NCI-H2227 (cell line): ENCODE measurements around the gene ZNHIT1.
"Not testable (repeated sequence)": the region's sequence is repeated elsewhere in the genome, so short reads cannot be mapped to it uniquely, and the experiment has no call there.

Experiments
- DNase-seq: peaks from one replicate; lab custom pipeline; 2025; ENCODE audit not compliant: unreplicated experiment; lab: John Stamatoyannopoulos, UW

Gene ZNHIT1

DNA sequence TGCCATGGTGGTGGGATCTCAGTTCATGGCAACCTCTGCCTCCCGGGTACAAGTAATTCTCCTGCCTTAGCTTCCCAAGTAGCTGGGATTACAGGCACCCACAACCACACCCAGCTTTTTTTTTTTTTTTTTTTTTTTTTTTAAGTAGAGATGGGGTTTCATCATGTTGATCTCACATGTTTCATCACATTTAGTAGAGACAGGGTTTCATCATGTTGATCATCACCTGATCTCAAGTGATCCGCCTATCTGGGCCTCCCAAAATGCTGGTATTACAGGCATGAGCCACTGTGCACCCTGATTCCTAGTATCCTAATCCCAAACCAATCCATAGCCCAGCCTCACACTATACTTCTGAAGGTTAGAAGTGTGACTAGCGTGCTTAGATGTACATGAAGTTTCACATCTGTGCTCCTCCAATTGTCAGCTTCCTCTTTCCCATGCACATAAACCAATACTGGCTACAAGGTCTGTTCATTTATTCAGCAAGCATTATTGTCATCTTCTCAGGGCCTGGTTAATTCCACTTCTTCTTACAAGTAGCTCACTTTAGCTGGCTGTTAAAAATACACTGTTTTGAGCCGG is 31.0 kb upstream of the ZNHIT1 start:
- DNase-seq, result no peak

DNA sequence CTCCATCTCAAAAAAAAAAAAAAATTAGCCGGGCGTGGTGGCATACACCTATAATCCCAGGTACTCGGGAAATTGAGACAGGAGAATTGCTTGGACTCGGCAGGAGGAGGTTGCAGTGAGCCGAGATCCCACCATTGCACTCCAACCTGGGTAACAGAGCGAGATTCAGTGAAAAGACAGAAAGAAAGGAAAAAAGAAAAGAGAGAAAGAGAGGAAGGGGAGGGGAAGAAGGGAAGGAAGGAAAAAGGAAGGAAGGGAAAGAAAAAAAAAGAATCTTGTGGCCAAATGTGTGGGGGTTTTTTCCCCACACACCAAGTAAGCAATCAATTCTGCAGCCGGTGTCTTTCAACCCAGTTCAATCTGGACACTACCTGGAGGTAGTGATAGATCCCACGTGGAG is 28.9 kb upstream of the ZNHIT1 start:
- no peak for DNase-seq

DNA sequence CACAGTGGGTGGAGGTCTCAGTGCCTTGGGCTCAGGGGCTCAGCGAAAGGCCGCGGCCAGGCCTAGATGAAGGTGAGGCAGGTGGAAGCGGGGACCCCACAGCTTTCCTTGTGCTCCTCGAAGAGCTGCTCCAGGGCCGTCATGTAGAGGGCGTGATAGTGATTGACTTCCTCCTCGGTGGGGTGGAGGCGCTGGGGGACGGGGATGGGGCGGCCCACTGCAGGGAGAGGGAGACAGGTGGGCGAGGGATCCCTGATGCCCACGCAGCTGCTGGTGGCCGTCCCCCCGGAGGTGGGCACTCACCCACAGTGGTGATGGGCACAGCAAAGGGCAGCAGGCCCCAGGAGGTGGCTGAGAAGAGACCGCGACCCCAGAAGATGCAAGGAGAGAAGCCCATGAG is 22.1 kb upstream of the ZNHIT1 start:
- no peak for DNase-seq

DNA sequence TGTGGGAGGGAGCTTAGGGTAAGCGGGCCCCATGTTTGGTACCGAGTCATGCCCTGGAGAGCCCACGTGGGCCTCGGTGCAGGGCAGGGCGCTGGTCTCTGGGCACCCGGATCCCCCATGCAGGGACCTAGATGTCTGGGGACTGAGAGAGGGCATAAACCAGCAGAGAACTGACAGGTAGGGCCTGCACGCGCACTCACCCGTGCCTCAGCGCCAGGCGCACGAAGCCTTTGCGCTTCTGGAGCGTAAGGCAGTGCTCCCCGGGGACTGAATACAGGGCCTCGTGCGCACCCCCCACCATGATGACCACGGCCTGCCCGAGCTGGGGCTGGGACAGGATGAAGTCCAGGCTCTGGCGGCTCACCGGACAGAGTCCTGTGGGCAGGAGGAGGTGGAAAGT is 20.0 kb upstream of the ZNHIT1 start:
- no peak for DNase-seq

DNA sequence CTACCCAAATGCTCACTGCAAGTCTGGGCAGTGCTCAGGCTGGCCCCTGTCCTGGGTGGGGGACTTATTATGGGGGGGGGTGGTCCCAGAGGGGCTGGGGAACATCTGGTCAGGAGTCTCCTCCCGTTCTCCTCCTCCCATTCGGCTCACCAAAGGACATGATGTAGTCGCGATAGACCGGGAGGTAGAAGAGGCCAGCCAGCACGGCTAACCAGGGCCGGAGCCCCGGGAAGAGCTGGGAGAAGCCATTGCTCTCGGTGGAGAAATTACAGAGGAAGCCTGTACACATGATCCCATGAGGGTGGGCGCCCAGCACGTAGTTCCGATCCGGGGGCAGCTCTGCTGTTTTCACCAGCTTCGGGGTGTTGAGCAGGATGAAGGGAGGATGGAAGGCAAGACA is 19.5 kb upstream of the ZNHIT1 start:
- DNase-seq, result no peak

DNA sequence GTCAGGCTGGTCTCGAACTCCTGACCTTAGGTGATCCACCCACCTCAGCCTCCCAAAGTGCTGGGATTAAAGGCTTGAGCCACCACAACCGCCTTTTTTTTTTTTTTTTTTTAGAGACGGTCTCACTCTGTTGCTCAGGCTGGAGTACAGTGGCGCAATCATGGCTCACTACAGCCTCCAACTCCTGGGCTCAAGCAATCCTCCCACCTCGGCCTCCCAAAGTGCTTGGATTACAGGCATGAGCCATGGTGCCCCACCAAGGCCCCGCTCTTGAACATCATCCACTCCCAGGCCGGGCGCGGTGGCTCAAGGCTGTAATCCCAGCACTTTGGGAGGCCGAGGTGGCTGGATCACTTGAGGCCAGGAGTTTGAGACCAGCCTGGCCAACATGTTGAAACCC is 18.4 kb upstream of the ZNHIT1 start:
- not testable (repeated sequence) for DNase-seq

DNA sequence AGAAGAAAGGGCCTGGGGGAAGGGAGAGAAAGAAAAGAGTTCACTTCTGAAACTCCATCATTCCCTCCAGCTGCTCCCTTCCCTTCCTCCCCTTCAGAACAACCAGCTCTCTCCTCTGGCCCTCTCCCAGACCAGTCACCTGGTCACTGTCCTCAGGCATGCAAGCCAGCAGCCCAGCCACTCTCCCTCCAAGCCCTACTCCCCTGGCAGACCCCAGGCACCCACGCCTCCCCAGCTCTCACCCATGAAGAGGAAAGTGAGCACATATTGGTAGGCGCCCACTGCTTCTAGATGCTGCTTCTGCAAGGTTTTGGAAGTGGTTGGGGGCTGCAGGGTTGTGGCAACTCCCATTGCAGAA is 17.5 kb upstream of the ZNHIT1 start:
- DNase-seq, result no peak

DNA sequence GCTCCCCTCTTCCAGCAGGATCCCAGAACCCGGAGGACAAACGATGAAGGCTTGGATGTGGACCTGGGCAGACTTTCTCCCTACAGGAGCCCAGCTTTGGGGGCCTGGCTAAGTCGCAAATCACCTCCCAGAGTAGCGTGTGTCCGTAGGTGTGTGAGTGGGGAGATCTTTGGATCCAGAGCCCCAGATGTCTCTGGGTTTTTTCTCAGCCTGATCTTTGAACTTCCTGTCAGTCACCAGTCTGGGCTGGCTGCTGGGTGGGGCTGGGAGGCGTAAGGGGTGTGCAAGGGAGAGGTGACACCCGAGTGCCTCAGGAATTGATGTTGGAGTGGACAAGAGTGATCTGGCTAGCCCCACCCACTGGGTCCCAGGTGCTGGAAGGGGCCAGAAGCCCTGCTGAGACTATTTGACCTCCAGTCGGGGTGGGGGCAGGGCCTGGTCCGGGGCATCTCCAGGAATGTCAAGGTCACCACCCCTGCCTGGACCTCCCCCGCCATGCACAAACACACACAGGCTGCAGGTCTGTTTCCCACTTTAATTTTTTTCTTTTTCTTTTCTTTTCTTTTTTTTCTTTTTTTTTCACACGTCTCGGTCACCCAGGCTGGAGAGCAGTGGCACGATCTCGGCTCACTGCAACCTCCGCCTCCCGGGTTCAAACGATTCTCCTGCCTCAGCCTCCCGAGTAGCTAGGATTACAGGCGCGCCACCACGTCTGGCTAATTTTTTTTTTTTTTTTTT is 16.9 kb upstream of the ZNHIT1 start, which contains the start of gene MOGAT3:
MOGAT3 (minus strand) TSS at position 175 of the 738 bp plus-strand sequence. CDS start 182 bp downstream, outside the sequence.
- DNase-seq, result no peak

DNA sequence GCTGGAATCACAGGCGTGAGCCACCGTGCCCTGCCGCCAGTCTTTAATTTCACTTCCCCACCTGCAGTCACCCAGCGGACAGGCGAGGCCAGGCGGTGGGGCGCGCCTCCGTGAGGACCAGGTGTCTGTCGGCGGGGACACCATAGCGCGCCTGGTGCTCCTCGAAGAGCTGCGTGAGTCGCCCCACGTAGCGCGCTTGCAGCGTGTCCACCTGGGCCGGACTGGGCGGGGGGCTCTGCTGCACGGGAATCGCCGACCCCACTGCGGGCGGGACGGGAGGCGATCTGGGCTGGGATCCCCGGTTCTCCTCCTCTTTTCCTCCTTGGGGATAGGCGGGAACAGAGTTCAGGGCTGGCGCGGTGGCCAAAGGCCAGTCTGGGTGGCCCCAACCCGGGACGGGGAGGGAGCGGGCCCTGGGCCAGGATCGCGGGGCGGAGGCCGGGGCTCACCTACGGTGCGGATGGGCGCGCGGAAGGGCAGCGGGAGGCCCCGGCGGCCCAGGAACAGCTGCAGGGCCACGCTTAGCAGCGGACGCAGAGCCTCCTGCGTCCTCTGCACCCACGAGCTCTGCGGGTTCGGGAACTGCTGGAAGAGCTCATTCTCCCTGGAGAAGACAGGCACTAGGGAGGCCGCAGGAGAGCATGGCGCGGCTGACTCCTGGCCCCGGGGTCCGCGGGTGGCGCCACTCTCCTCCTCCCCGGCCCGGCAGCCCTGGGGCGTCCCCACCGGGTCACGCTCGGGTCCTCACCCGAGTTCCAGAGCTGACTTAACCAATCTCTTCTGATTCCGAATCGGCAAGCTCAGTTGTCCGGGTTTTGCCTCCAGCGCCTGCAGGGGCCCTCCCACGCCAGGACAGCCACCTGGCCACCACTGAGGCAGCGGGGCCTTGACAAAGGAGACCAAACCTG is 16.0 kb upstream of the ZNHIT1 start:
- no peak for DNase-seq

DNA sequence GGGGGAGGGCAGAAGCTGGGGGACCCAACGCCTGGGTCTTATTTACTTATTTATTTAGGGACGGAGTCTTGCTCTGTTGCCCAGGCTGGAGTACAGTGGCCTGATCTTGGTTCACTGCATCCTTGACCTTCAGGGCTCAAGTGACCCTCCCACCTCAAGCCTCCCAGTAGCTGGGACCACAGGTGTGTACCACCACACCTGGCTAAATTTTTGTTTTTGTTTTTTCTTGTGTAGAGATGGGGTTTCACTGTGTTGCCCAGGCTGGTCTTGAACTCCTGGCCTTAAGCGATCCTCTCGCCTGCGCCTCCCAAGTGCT is 15.4 kb upstream of the ZNHIT1 start:
- no peak for DNase-seq

DNA sequence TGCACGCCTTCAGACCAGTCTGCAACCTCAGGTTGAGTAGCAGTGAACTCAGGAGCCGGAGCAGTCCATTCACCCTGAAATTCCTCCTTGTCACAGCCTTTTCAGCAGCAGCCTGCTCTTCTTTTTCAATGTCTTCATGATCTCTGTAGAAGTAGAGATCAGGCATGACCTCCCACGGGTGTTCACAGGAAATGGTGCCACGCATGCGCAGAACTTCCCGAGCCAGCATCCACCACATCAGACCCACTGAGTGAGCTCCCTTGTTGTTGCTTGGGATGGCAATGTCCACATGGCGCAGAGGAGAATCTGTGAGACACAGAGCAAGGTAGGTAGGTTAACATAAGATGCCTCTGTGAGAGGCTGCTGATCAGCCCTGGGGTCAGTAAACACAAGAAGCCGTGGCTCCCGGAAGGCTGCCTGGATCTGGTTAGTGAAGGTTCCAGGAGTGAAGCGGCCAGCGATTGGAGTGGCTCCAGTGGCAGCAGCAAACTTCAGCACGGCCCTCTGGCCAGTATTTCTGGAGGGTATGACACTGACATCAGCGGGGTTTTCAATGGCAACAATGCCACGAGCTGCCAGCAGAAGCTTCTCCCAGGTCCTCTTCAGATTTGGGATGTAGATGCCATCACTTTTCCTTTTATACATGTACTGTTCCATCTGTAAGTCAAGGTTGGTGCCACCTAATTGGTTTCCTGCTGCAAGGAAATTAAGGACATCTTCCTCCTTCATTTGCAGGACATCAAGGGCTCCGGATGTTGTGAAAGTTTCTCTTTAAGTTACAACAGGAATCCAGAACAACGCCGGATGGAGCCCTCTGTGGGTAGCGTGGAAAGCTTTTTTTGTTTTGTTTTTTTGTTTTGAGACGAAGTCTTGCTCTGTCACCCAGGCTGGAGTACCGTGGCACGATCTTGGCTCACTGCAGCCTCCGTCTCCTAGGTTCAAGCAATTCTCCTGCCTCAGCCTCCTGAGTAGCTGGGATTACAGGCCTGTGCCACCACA is 13.9 kb upstream of the ZNHIT1 start:
- DNase-seq, result not testable (repeated sequence)

DNA sequence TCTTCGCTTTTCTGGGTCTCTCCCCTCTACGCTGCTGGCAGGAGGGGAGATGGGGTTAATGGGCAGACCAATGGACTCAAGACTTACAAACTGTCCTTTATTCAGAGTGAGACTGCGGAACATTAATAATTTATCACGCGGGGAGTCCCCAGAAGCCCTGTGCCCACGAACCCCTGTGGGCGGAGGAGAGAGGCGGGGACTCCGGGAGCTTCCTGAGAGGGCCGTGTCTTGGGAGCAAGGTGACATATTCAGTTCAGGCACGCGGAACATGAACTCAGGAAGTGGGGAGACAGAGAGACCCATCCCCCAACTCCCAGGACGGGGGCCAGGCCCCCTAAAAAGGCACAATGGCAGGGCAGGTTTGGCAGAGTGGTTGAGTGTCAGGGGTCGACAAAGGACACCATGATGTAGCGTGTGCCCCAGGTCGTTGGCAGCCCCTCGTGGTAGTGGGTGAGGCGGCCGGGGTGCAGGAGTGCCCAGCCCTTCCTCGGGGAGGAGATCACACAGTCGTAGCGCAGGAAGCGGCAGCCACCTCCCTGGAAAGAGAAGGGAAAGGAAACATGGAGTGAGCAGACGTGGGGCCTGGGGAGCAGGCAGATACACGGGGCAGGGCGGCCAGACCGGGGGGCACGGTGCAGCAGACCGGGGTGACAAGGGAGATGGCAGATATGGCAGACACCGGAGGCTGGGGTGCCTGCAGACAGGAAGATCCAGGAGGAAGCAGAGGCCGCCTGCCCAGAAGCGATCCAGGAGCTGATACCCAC is 11.9 kb upstream of the ZNHIT1 start:
- DNase-seq, result no peak

DNA sequence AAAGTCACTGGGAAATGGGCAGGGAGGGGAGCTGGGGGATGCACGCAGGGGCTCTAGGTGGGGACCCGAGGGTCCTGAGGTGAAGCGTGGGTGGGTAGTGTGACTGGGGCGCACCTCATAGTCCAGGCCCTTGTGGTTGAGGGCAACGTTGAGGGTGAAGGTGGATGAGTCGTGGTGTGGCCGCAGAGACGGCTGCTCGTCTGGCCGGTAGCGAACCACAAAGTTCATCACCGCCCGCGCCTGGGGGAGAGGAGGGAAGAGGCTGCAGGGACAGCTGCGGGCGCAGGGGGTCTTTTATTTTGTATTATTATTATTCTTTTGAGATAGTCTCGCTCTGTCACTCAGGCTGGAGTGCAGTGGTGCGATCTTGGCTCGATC is 11.3 kb upstream of the ZNHIT1 start:
- no peak for DNase-seq

DNA sequence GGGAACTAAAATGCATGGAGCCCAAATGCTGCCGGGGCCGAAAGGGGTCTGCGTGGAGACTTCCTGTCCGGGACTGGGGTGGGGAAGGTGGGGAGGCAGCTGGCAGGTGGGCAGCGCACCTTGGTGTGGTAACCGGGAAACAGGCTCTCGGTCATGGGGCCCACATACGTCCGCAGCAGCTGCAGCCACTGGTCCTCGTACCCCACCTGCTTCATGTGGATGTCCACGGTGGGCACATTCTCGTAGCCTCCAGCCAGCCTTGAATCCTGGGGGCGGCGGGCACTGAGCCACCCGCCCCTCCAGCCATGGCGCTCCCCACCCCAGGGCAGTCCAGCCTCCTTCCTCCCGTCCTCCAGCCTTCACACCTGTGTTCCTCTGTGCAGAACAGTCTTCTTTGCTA is 10.5 kb upstream of the ZNHIT1 start:
- DNase-seq, result no peak

DNA sequence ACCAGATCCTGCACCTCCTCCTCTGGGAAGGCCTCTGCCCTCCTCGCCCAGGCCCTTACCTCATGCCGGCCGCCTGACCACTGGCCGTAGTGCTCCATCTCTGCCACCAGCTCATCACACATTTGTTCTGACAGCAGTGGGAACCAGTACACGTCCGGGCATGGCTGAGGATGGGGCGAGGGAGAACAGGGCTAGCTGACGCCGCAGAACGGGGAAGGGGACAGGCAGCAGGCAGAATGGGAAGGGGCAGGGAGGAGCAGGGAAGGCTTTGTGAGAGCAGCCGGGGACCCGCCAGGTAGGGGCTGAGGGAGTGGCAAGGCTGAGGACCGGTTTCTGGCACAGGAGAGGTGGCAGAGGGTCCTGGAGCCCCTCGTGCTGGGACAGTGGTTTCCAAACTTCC is 9.2 kb upstream of the ZNHIT1 start:
- no peak for DNase-seq

DNA sequence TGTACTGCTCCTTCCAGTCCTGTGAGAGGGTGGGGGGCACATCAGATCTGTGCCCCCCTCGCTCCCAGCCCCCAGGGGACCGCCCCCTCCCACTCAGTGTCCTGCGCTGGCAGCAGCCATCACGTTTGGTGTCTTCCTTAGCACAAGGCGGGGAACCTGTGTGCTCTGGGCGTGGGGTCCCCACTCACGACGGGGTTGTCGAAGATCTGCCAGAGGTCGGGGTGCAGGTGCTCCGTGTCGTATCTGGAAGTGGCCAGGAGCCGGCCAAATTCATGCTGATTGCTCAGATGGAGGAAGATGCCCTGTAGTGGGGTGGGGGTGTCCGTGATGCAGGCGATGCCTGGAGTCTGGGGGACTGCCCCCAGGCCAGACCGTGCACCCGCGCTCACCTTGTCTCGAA is 7.8 kb upstream of the ZNHIT1 start:
- DNase-seq, result no peak

DNA sequence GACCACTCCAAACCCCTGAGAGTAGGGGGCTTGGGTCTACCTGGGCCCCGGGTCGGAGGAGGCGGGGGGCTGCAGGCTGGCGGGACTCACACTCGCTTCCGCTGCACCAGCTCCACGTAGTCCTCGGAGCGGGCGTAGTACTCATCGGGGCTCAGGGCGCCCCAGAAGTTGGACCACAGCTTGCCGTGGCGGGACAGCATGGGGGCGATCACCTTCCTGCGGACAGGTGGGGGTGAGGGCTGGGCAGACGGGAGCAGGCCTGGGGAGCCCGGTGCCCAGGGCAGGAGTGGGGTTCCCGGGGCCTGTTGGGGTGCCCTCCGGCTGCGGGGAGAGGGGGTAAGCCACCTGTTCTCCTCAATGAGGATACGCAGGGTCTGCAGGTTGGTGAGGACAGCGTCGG is 6.5 kb upstream of the ZNHIT1 start:
- no peak for DNase-seq

DNA sequence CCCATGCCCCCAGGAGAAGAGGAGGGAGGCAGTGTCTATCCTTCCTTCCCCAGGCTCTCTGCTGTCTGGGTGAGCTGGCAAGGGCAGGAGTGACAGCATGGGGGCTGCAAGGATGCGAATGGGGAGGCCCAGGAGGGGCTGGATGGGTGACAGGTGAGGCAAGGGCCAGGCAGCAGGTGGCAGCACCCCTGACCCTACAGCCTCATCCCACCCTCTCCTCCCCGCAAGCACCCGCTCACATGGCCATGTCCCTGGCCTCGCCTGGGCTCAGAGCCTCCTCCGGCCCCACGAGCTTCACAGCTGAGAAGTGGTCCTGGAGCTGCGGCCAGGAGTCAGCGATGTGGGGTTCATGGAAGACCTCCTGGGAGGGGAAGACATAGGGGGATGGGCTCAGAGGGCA is 6.0 kb upstream of the ZNHIT1 start:
- DNase-seq, result no peak

DNA sequence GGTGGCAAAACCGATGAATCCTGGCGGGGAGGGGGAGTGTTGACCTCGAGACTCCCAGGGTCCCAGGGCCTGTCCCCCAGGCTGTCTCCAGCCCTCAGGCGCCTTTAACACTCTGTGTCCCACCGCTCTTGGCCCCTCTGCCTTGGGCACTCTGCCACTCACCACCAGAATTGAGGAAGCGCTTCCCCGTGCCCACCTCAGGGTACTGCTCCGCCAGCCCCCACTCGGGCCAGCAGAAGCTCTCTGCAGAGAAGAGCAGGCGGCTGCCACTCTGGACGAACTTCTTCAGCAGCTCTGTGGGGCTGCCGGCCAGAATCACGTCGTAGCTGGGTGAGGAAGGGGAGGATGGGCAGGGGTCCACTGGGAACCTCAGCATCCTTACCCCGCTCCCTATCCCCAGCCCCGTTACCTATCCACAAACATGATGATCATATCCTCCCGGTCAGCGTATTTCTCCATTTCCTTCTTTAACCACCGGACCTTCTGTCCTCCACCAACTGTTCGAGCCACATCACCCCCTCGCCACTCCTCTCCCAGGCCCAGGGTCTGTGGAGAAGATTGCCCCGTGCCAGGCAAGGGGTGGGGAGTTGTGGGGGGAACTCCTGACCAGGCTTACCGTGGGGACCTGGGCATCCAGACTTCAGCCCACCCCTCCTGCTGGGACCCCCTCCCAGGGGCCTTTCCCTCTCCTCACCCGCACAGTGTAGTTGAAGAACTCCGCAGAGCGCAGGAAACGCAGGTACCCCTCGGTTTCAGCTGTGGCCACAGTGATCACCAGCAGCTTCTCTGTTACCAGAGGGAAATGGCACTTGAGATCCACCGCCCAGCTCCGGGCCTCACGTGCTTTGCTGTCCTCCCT is 1.7 kb upstream of the ZNHIT1 start:
- peak; percentile 44 for DNase-seq
